ENCODE measurements around the gene GNPDA2. TPM values are rescaled to one million over a fixed set of nuclear protein-coding genes. Genes with fewer than 3 reads are reported as not detected.

Gene GNPDA2
- polyA plus RNA-seq, 3 donors: 23.5 to 26.9 (median 24.7) TPM

DNA sequence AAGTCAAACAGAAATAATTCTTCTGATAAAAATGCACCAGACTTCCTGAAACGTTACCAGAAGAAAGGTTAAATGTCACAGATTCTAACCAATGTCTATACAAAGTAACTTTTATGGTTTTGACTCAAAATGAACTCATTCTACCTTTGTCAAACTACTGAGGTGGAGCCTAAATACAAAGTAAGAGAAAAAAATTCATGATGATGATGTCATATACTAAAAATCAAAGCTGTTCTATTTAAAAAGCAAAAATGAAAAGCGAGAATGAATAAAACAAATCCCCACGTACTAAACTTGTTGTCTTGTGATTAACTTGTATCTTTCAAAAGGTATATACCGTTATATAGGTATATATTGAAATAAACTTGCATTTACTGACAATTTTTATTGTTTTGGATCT lies 21.7 kb downstream of the GNPDA2 start:
- DNase-seq: no peak

DNA sequence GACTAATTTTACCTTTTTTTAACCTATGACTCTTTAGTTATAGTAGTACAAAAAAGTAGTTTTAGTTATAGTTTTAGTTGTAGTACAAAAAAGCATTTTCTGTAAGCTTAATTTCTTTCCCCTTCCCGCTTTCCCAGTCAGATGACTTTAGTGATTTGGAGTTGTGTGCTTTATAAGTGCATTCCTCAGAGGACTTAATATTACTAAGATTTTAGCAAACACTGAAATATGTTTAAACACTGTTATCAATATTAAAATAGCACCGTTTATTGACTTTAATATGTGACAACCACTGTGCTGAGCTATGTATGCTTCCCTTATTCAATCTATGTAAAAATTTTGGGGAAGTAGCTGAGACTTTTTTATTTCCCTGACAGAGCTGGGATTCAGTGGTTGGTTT lies 25.3 kb downstream of the GNPDA2 start:
- DNase-seq: no peak

DNA sequence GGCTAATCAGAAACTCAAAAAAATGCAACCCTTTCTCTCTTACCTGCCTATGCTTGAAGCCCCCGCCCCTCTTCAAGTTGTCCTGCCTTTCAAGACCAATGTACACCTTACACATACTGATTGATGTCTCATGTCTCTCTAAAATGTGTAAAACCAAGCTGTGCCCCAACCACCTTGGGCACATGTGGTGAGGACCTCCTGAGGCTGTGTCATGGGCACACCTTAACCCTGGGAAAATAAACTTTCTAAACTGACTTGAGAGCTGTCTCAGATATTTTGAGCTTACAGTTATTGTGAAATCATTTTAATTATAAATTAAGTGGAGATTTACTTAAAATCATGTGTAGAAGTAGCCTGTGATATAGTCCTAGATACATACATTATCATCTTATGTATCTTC lies 25.9 kb downstream of the GNPDA2 start:
- no peak for DNase-seq

DNA sequence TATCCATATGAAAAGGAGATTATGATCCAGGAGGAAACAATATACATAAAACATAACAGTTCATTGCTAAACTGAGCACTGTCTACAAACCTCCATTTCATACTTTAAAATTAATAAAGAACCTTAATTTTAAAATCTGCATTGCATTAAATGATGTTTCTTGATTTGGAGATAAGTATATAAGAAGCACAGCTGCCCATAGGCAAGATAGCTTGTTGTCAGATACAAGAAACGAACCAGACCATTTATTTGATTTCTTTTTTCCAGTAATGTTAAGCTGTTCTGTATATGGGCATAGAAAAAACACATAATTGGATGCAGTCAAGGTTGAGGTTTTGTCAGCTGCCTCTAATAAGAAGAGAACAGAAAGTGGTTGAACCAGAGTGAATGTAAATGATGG lies 41.7 kb downstream of the GNPDA2 start:
- no peak for DNase-seq

DNA sequence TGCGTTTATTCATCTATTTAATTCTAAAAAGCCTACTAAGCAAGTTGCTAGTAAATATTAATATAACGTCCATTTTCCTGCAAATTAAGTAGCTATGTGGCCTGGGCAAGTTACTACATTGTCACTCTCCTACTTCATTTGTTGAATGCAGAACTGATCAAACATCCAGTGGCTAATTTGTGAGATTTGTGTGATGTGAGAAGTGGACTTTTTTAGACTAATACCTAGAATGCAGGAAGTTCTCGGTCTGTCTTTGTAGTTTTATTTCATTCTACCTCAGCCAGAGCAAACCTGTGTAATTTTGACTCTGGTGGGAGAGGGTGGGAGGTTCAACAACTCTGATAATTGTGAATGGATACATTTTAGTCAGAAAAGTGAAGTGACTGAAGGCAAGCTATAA lies 47.3 kb downstream of the GNPDA2 start:
- no peak for DNase-seq

DNA sequence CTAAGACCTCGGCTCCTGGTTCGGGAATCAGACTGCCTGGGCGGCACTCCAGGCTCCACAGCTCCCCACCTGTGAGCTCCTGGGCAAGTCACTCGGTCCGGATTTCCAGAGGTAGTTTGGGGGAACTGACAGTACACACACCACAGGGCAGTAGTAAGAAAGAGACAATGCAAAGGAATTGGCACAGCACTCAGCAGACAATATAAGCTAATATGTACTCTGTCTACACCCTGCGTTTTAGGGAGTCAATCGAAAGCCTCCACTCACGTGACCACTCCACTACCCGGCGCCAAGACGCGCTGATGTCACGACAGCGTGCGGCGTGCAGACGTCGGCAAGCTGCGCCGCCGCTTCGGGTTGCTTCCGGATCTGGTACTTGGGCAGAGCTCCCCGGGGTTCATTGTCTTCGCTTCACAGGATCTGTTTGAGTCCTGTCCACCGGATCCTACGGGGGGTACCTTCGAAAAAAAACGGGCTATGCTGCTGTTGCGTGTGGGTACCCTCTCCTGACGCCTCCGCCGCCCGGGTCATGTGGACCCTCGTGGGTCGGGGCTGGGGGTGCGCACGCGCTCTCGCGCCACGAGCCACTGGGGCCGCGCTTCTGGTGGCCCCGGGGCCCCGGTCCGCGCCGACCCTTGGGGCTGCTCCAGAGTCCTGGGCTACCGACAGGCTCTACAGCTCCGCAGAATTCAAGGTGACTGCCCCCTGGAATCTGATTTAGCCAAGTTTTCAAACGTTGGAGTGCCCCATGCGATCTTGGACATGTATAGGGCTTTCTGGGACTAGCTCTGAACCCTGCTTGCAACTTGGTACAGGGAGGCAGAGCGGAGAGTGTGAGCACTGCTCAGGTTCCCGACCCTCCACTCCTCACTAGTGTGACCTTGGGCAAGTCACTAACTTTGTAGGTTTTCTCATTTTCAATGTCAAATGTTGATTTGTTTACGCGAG lies 48.0 kb downstream of the GNPDA2 start, which contains the start of gene GUF1:
Gene GUF1 (plus strand): TSS at position 327 of the 948 bp plus-strand sequence. CDS start 203 bp downstream, at position 530.
- DNase-seq: peak; percentile 89

DNA sequence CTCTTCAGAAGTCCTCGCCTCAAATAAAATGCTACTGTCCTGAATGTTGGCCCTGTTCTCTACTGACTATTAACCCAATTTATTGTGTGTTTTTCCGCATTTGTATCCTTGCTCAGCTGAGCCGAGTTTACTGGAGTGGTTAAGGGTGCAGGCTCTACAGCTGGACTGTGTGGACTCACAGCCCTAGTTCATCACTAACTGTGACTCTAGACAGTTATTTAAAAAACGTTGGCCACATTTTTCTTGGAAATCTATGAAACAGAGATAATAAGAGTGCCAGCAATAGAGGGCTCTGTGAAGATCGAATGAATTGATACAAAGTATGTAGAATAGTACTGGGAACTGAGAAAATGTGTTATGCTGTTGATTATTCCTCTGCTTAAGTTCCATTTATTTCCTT lies 51.0 kb downstream of the GNPDA2 start:
- no peak for DNase-seq

DNA sequence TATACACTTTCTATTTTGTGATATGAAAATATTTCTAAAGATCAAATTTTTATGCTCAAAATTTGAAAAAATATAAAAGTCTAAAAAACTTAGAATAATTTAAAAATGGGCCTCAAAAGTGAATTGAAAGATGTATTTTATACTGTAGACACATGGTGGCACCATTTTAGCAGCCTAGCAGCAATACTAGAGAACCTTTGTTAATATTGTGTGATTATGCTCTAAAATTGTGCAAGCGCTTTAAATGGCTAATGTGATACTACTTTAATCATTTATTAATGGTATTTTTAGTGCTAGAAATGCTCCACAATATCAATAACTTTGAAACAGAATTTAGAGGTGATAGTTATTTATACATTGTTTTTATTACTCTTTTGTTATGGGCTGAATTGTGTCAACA lies 51.9 kb downstream of the GNPDA2 start:
- DNase-seq: no peak

DNA sequence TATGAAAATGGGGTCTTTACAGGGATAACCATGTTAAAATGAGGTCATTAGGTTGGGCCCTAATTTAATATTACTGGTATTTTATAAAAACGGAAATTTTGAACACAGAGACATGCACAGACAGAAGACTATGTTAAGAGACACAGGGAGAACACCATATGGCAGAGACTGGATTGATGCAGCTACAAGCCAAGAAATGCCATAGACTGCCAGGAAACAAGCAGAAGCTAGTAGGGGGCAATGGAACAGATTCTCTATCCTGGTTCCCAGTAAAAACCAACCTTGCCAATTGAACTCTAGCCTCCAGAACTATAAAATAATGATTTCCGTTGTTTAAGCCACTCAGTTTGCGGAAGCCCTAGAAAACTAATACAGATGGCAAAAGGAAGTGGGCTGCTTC lies 54.7 kb downstream of the GNPDA2 start:
- no peak for DNase-seq

DNA sequence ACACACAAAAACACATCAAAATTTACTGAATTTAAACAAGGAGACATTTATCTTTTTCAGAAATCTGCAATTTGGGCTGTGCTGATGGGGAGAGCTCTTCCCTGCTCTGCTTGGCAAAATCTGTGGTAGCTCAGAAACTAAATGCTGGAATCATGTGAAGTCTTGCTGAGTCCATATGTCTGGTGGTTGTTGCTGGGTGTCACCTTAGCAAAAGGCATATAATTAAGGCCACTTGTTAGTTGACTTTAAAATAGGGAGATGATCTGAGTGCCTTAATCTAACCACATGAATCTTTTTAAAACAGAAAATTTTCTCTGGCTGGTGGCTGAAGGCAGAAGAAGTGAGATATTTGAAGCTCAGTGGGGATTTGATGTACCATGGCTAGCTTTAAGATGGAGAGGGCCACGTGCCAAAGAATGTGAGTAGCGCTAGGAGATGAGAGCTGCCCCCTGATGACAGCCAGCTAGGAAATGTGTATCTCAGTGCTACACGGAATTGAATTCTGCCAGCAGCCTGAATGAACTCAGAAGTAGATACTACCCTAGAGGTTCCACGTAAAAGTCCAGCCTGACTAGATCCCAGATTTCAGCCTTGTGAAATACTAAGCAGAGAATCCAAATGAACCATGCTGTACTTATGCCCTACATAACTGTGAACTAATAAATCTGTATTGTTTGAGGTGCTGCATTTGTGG lies 55.7 kb downstream of the GNPDA2 start:
- DNase-seq: no peak

DNA sequence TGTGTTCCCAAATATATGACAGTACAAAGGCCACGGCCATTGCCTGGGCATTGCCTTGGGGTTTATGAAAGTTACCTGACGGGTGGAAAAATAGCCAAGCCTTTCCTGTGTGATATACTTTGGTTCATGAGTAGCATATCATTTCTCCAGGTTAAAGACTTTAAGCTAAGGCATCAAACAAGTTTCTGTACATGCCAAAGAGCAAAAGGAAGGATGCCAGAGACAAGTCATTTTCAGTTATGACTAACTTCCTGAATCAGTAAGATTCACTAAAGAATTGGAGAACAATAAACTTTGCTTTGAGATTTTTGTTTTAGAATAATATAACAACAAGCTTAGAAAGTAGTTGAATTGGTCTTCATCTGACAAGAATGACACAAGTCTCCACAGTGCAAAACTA lies 57.8 kb downstream of the GNPDA2 start:
- no peak for DNase-seq

DNA sequence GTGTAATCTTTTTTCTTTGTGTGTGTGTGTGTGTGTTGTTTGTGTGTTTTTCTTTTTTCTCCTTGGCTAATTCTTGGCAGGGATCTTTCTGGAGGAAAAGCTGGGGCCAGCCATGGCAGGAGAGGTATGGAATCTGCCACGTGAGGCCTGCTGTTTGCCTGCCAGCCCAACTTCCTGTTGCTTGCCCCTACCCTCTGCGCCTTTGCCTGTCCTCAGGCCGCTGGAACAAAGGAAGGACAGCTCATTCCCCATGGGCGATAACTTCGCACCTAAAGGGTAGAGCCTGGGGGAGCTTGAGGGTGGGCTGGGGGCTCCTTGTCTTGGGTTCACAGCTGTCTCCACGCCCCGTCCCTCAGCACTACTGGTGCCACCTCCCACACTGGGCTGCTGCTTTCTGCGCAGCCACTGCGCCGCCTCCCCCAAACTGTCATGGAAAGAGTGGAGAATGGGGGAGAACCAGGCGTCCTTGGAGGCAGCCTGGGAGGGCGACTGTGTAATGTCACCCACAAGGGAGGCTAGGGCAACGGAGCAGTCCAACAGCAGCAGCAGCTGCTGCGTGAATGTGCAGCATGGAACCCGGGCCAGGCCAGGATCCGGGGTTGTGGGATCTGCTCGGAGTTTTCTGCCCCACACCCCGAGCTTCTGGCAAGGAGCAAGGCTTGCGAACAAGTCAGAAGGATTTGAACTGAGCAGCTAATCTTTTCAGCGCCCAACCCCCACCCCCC lies 62.7 kb downstream of the GNPDA2 start:
- DNase-seq: no peak

DNA sequence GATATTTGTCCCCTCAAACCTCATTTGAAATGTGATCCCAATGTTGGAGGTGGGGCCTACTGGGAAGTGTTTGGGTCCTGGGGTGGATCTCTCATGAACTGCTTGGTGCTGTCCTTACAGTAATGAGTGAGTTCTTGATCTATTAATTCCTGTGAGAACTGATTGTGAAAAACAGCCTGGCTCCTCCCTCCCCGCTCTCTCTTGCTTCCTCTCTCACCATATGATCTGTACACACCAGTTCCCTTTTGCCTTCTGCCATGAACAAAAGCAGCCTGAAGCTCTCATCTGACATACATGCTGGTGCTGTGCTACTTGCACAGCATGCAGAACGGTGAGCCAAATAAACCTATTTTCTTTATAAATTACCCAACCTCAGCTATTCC lies 63.7 kb downstream of the GNPDA2 start:
- DNase-seq: no peak

DNA sequence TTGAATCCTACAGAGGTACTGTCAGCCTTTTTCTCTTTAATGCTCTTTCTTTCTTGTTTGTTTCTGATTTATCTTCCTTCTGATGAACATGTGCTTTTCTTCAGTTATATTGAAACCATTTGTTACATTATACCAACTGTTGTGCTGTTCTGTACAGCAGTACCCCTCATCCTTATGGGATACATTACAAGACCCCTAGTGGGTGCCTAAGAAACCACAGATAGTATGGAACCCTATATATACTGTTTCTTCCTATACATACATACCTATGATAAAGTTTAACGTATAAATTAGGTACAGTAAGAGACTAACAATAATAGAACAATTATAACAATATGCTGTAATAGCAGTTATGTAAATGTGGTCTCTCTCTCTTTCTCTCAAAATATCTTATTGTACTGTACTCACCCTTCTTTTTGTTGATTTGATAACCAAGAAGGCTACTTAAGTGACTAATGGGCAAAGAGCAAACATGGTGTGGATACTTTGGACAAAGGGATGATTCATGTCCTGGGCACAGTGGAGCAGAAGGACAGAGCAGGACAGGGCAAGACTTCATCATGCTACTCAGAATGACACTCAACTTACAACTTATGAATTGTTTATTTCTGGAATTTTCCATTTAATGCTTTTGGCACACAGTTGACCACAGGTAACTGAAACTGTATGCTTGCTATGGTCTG lies 64.3 kb downstream of the GNPDA2 start:
- no peak for DNase-seq

DNA sequence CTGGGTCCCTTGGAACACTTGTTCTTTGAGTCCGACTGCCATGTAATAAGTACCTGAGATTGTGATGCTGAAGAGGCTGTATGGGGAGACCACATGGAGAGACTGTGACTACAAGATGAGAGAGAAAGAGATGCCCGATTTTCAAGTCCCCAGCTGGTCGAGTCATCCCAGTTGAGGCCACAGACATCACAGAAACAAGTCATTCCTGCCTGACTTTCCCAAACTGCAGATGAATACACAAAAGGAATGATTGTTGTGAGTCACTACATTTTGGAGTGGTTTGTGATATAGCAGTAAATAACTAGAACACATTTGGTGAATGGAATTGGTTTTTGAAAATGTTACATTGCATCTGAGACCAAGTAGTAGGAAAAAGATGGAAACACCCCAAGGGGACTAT lies 66.0 kb downstream of the GNPDA2 start:
- no peak for DNase-seq

DNA sequence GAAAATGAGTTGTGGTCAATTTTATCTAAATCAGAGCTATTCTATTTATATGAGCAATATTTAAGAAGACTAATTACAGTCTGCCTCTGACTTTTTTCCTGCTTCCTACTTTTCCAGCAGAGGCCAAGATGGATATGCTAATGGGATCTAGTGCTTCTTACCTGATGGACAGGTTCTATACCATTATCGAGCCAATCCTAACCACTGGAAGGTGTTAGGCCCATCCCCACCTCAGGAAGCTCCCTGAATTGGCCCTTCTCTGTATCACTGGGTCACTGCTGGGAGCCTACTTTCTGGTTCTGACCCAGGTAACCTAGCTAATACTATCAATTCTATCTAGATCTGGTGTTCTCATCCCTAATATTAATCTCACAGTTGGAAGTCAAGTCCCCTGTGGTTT lies 74.4 kb downstream of the GNPDA2 start:
- DNase-seq: no peak

Other genes with a start within 250 kb of the GNPDA2 start
- gene YIPF7, start 74.9 kb downstream of the GNPDA2 start, polyA plus RNA-seq (ENCODE audit: insufficient read length in 3 of 3): under 1 TPM; 0.40 to 0.78 (median 0.51) TPM
- gene GUF1, start 48.1 kb downstream of the GNPDA2 start, polyA plus RNA-seq (ENCODE audit: insufficient read length in 3 of 3): 10 to 100 TPM; 22.7 to 32.8 (median 27.3) TPM